Prostate gland (tissue), 2 donors: ENCODE results near the gene TCERG1L. TPM values are rescaled to one million over a fixed set of nuclear protein-coding genes. Genes with fewer than 3 reads are reported as not detected.
A peak's percentile ranks its signal among the peaks of the same experiment; 100 is the strongest.

Source experiments
- DNase-seq: peaks from one replicate; pipeline ENCODE4 v3.0.0-alpha.2; 2019; ENCODE audit warnings: low spot score
- H3K27ac ChIP-seq, 2 donors: fragments of 200-600 bp; sonication (generic); 2 replicates each; pipeline ENCODE4 v1.5.1; 2017 to 2019
- H3K27me3 ChIP-seq: fragments of 200-600 bp; sonication (generic); replicated peaks from 2 replicates; pipeline ENCODE4 v1.5.1; 2019; ENCODE audit not compliant: insufficient read depth
- H3K36me3 ChIP-seq, 2 donors: fragments of 200-600 bp; sonication (generic); 1 replicate in 1 of 2; 2 replicates in 1 of 2; pipeline versions ENCODE4 v1.5.1 to v1.8.1; 2017 to 2019
- H3K4me1 ChIP-seq: fragments of 200-600 bp; sonication (generic); replicated peaks from 2 replicates; pipeline ENCODE4 v1.5.1; 2019
- H3K4me3 ChIP-seq, 2 donors: fragments of 200-600 bp; sonication (generic); 2 replicates each; pipeline ENCODE4 v1.5.1; 2017 to 2019
- H3K9me3 ChIP-seq: fragments of 200-600 bp; sonication (generic); 2 replicates; pipeline ENCODE4 v1.5.1; 2017
- POLR2A ChIP-seq: fragments of 450-650 bp; IDR thresholded peaks from one replicate; pipeline ENCODE4 v1.6.1; 2016; ENCODE audit warnings: antibody characterized with exemption, mild to moderate bottlenecking
- POLR2AphosphoS5 ChIP-seq: sonication (generic); formaldehyde crosslinking; IDR thresholded peaks from one replicate; pipeline ENCODE4 v1.6.1; 2017; ENCODE audit warnings: antibody characterized with exemption
- WGBS: methylation state at CpG from one replicate; pipeline ENCODE4 v1.1.5; 2018; 5-methylcytosine and 5-hydroxymethylcytosine counted together
- intact Hi-C: fragments of 100-400 bp; cut with DNase I; formaldehyde crosslinking; loops from one replicate; pipeline ENCODE4 v1.14.2; 2022
- total RNA-seq, 2 donors: library from RNA; depleted of rRNA; stranded (reverse); fragments of >200 nt; gene quantifications; one replicate each; pipeline ENCODE4 v1.1.0, GENCODE V29; 2016
- TF ChIP-seq, protein P1 (sequence below), 4 experiments: fragments of 200-600 bp in 2 of 4; fragments of 450-650 bp in 2 of 4; sonication (generic) in 2 of 4; IDR thresholded peaks; 1 replicate in 3 of 4; 2 replicates in 1 of 4; pipeline ENCODE4 v1.5.1; 2016 to 2019; ENCODE audit warnings: antibody characterized with exemption in 4 of 4, mild to moderate bottlenecking in 2 of 4, moderate library complexity in 2 of 4

TCERG1L gene
- total RNA-seq, 2 donors from 2014 or later: 0.23 to 4.0 TPM

DNA sequence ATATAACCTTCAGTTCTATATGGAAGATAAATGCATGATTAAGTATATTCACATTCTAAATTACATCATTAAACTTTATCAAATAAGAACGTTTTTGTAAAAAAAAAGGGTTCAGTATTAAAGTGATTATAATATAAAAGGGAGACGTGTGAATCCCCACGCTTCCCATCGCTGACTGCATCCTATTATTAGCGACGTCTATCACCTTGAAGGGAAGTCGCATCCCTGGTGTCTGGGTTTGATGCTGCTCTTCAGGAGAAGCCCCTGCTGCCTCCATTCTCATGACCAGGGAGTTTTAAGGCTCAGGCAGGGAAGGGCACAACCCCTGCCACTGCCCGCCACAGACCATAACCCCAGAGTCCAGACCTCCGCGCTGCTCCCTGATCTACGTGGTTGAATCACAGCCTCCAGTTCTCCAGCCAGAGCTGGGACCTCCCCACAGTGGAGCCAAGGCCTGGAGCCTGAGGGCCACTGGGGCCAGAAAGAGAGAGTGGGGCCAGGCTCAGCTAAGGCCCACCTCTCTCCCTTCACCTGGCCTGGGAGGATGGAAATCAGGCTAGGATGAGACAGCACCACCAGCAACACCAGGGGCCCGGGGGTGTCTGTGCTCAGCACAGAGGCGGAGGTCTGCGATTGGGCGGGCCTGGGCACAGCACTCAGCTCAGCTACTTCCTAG, 130.6 kb downstream of the TCERG1L start:
- WGBS: 82% methylated on average over 15 of the region's 15 CpGs
- no peak overlapping the region for H3K4me3 ChIP-seq
- H3K27me3 ChIP-seq: no peaks in the 10 kb centered on the region
- no peak for DNase-seq
- intact Hi-C loops: no loop called here
- no peaks in the 10 kb centered on the region for H3K9me3 ChIP-seq
- H3K36me3 ChIP-seq: no peaks in the 10 kb centered on the region
- no peak overlapping the region for H3K27ac ChIP-seq
- H3K4me1 ChIP-seq: no peaks in the 10 kb centered on the region
- no peak for TF ChIP-seq POLR2AphosphoS5

DNA sequence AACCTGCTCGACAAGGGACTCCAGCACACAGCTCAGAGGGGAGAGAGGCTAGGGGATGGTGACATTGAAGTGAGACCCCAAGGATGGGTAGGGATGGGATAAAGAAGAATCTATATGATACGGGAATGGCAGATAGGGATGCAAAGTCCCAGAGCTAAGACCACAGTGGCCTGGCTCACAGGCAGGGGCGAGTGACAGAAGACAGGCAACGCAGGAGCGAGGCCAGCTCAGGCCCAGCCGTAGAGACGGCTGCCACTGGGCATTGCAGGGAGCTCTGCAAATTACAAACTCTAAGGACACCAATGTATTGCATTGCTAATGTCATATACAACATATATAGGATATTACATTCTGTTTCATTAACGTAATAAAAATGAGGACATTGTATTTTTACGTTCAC, 131.4 kb downstream of the TCERG1L start:
- no peak overlapping the region for H3K27ac ChIP-seq
- H3K9me3 ChIP-seq: no peaks in the 10 kb centered on the region
- intact Hi-C loops: no loop called here
- no peaks in the 10 kb centered on the region for H3K27me3 ChIP-seq
- no peak for TF ChIP-seq POLR2AphosphoS5
- no peak for TF ChIP-seq POLR2A
- DNase-seq: no peak
- 88% methylated on average over 9 of the region's 9 CpGs for WGBS
- H3K4me1 ChIP-seq: no peaks in the 10 kb centered on the region
- H3K36me3 ChIP-seq: no peaks in the 10 kb centered on the region
- no peak overlapping the region for H3K4me3 ChIP-seq

DNA sequence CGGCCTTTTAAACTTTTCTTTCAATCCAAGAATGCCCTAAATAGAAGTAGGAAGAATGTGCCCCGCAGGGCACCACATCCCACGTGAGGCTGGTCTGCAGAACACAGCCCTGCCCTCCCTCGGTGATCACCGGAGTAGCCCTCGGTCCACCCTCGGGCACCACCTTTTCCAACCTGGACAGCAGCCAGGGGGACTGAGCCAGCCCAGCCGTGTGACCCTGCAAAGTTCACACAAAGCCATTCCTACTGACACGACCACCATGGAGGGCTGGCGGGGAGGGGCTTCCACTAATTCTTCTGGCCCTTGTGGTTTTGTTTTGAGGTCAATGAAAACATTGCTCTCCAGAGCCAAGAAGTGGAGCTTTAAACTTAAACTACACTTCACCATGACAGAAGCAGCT, 132.2 kb downstream of the TCERG1L start:
- TF ChIP-seq, protein P1, sequence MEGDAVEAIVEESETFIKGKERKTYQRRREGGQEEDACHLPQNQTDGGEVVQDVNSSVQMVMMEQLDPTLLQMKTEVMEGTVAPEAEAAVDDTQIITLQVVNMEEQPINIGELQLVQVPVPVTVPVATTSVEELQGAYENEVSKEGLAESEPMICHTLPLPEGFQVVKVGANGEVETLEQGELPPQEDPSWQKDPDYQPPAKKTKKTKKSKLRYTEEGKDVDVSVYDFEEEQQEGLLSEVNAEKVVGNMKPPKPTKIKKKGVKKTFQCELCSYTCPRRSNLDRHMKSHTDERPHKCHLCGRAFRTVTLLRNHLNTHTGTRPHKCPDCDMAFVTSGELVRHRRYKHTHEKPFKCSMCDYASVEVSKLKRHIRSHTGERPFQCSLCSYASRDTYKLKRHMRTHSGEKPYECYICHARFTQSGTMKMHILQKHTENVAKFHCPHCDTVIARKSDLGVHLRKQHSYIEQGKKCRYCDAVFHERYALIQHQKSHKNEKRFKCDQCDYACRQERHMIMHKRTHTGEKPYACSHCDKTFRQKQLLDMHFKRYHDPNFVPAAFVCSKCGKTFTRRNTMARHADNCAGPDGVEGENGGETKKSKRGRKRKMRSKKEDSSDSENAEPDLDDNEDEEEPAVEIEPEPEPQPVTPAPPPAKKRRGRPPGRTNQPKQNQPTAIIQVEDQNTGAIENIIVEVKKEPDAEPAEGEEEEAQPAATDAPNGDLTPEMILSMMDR (IDR thresholded peaks at IDR 0.05): no peak
- TF ChIP-seq POLR2A (no peak), POLR2AphosphoS5 (no peak)
- 67% methylated on average over 10 of the region's 10 CpGs for WGBS

DNA sequence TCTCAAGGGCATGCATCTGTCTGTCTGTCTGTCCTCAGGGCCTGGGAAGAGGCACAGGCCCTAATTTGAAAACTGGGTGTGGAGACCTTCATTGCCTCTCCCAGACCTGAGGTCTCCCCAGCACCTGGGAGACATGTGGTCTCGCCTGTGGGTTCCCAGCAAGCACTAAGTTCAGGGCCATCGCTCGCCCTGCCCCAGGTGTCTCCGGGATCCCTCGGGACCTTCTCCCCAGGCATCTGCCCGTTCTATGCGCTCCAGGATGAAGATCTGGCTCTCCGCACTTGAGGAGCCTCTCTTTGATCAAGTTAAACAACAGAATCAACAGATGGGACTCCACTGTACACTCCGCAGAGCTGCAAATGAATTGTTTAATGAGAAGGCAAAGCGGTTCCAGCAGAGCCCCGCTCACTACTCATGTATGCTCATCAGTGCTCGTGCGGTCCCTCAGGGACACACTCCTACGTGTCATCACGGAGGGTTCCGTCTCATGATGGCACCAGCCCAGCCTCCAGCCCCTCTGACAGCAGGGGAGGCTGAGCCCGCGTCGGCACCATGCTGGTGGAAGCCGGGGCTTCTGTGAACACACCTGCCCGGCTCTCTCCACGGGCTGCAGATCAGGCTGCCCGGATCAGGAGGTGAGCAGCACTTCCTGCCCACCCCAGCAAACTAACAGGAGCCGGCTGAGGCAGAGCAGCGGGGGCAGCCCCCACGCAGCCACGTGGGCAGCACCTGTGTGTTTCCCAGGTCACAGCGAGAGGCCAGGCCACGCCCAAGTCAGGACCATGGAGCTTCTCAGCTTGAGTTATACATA, 132.8 kb downstream of the TCERG1L start:
- Histone ChIP-seq H3K4me1 (no peaks in the 10 kb centered on the region), H3K9me3 (no peaks in the 10 kb centered on the region), H3K4me3 (no peak overlapping the region), H3K36me3 (no peaks in the 10 kb centered on the region), H3K27ac (no peak overlapping the region), H3K27me3 (no peaks in the 10 kb centered on the region)
- TF ChIP-seq, protein P1 (IDR thresholded peaks at IDR 0.05): no peak
- TF ChIP-seq POLR2A: no peak
- no peak for TF ChIP-seq POLR2AphosphoS5
- intact Hi-C loops: no loop called here
- 90% methylated on average over 24 of the region's 29 CpGs for WGBS
- no peak for DNase-seq

More for the DNA sequence above, 132.2 kb downstream of the TCERG1L start:
- no peaks in the 10 kb centered on the region for H3K4me1 ChIP-seq
- H3K9me3 ChIP-seq: no peaks in the 10 kb centered on the region
- no peak overlapping the region for H3K4me3 ChIP-seq
- H3K36me3 ChIP-seq: no peaks in the 10 kb centered on the region
- H3K27ac ChIP-seq: no peak overlapping the region
- H3K27me3 ChIP-seq: no peaks in the 10 kb centered on the region
- intact Hi-C loops: no loop called here
- no peak for DNase-seq

DNA sequence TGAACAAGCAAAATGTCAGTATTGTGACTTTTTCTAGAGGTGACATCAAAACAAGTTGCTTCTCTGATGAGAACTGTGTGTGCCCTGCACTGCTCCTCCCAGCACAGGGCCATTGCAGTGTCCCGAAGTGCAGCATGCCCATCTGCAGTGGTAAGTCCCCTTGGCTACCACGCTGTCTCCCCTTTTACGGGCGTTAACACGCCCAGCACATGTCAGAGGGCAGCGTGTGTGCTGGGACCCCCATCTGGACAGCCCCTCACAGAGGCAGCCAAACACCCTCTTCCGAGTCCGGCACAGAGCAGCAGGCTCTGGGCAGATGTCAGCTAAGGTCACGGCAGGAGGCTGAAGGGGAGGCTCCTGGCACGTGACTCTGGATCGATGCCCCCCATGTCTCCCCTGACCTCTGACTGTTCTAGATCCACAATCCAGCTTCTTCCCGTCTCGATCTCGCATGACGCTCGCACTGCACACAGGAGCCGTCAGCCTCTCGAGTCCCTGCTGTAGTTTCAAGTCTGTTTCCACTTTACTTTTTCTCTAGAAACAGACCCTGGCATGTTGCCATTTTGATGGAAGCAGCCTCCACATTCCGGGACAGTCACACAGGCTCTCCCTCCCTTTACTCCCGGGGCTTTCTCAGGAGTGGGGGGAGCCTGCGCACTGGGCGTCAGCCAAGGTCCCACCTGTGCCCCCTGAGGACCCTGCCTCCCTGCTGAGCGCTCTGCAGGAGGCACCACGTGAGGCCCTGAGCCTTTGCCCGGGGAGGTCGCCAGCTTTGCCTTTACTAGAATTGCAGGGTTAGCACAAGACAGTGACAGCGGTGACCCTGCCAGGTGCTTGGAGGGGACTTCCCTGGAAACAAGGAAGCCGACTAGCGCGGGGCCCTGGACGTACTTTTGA, 133.8 kb downstream of the TCERG1L start:
- WGBS: 46% methylated on average over 31 of the region's 31 CpGs
- TF ChIP-seq POLR2AphosphoS5 (no peak), POLR2A (no peak)
- TF ChIP-seq, protein P1 (IDR thresholded peaks at IDR 0.05): no peak
- intact Hi-C loops: no loop called here

More for the DNA sequence above, 133.8 kb downstream of the TCERG1L start:
- no peak overlapping the region for H3K4me3 ChIP-seq
- no peaks in the 10 kb centered on the region for H3K36me3 ChIP-seq
- no peak overlapping the region for H3K27ac ChIP-seq
- H3K27me3 ChIP-seq: no peaks in the 10 kb centered on the region
- H3K4me1 ChIP-seq: no peaks in the 10 kb centered on the region
- peak; percentile 22 for DNase-seq
- no peaks in the 10 kb centered on the region for H3K9me3 ChIP-seq
